GM21825 (cell line): ENCODE measurements around the gene CRBN.

Experiments used
- ATAC-seq: cut with Tn5 transposase; IDR thresholded peaks from one replicate; pipeline ENCODE4 v1.9.1; 2021; ENCODE audit warnings: mild to moderate bottlenecking, moderate library complexity; ENCODE audit not compliant: unreplicated experiment

CRBN gene

DNA sequence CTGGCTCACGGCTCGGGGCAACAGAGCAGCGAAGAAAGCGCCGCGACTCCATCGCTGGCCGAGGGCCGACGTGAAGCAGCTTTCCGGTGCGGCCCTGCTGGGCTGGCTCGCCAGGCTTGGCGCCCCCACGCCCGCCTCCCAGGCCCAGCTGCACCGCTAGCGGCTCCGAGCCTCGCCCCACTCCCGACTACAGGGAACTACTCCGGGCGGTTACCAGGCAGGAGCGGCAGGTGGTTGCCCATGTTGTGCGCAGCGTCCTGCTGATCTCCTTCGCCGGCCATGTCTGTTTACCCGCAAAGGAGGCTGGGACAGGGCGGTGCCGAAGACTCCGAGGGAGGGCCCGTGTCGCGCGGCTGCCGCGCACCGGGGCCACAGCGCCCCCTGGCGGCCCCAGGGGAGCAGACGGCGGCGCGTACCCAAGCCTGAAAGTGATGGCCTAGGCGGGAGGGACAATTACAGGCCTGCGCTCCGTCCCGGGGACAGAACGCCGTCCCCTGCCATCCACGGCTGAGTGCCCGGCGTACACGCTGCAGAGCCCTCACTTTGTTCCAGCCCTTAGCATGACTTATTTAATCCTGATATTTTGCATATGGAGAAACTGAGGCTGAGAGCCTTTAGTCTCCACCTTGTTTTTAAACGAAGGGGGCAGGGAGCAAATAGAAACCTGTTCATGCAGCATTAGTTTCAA is at the start of gene CRBN:
Gene CRBN (minus strand): TSS at position 285 of the 688 bp plus-strand sequence. CDS start 4 bp downstream, at position 281.
- peak; percentile 99 for ATAC-seq

DNA sequence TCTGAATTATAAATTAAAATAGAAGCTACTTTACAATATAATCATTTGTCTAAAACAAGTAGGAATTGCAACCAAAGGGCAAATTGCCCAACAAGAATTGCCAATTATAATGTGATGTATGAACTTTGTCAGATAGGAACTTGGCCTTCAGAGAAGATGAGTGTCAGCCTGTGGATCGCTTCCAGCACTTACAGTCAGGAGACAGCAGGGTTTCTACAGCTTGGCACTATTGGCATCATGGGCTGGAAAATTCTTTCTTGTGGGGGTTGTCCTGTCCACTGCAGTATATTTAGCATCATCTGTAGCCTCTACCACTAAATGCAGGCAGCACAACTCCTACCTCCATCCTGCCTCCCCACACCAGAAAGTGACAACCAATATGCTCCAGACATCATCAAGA is 48.1 kb upstream of the CRBN start:
- ATAC-seq, result no peak

DNA sequence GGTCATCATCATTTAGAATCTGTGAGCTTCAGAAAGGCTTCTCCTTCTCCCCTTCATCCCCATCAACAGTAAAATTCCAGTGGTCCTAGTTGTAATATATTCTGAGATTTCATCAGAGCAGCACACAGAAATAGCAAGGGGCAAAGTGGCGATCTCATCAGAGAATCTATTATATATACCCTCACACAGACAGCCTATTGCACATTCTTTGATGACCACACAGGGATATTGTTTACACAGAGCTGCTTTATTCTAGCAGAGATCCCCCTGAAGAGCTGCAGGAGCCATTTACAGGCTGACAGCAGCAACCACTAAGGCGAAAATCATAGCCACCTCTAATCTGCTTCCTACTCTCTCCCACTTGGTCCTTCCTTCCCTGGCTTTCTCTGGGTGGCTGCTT is 42.0 kb upstream of the CRBN start:
- no peak for ATAC-seq

DNA sequence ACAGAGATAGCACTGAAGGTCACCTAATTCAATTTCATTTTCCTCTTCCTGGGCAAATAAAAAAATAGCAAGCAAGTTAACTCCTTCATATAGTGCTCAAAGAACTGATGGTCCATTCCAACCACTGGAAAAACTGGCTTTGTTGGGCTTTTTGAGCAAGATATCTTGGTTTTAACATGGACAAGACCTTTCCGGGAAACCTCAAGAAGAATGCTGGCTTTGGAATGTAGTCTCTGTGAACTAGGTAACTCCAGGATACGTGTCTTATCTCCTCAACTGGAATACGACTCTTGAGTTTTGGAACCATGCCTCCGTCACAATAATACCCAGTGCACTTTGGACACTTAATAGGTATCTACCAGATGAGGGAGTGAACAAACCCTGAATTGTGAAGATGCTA is 36.9 kb upstream of the CRBN start:
- ATAC-seq, result no peak

DNA sequence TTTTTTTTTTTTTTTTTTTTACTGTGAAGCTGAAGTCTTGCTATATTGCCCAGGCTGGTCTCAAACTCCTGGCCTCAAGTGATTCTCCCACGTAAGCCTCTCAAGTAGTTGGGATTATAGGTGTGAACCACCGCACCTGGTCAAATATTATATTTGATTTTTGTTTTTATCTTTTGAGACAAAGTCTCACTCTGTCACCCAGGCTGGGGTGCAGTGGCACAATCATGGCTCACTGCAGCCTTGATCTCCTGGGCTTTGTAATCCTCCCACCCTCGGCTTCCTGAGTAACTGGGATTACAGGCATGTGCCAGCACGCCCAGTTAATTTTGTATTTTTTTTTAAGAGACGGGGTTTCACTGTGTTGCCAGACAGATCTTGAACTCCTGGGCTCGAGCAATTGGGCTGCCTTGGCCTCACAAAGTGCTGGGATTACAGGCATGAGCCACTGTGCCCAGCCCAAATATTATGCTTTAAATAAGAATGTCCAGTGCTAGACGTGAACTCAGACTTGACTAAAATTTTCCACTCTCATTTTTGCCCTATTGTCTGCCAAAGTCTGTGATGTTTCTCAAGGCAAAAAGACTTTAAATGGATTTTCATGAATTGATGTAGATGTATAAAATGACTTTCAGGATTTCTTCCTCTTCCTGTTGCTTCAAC is 33.4 kb upstream of the CRBN start:
- no peak for ATAC-seq

DNA sequence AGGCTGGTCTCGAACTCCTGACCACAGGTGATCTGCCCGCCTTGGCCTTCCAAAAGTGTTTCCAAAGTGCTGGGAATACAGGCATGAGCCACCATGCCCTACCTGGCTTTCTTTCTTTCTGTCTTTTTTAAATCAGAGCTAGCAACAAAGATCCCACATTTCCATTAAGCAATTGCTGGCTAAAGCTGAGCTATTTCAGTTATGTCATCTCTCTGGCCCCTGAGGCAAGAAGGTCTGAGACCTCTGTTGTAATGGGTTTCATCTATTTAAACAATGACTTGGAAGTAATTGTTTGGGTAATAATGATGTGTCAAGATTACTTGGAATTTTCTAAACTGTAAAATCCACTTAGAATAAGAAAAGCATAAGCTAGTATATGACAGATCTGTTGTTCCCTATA is 30.2 kb upstream of the CRBN start:
- no peak for ATAC-seq

DNA sequence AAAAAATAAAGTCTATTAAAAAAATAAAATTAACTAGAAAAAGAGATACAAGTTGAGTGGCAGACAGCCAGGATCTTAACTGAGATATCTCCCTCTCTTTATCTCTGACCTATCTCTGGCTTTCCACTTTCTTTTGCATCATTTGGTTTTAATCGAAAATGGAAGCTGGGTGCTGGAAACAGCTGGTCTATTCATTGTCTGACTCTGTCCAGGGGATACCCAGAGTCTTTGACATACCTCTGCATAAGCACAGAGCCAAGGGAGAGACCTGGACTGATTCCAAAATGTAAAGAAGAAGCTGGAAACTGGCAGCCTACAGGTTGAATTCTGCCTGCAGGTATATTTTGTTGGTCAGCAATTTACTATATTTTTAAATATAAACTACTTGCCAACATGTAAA is 29.6 kb upstream of the CRBN start:
- no peak for ATAC-seq

DNA sequence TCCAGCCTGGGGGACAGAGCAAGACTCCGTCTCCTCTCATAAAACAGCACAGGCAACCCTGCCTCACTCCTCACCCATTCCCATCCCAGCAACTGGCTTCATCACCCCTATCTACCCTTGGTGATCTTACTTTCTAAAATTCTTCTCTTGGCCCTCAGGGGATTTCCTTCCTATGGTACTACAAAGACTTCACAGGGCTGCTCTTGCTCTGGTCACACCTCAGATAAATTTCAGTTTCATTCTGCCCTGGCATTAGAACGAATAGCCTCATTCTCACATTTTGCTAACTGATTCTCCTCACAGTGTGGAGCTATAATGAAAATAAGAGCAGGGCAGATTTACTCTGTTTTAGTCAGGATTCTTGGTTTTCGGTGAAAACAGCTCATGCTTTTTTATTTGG is 22.1 kb upstream of the CRBN start:
- peak; percentile 87 for ATAC-seq

DNA sequence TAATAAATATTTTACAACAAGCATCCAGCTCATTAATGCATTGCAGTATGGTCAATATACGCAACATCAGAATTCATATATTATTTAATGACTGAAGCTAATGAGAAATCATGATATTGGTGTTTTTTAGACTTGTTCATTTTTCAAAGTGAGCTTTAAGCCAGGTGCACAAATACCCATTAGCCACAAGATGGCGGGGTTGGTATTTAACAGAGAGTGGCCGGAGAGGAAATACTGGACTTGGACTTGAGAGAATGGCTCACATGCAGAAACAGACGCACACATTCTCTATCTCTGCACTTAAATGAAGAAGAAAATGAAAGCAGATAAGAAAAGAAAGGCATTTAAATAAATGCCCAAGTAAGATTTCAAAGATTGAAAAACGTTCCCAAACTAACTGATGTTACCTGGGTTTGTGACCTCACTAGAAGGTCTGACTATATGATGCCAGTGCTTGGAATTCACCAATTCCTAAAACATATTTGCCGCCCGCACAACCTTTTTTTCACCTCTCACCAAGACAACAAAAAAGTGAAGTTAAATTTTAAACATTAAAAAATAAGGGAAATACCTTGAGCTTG is 21.2 kb upstream of the CRBN start:
- no peak for ATAC-seq

DNA sequence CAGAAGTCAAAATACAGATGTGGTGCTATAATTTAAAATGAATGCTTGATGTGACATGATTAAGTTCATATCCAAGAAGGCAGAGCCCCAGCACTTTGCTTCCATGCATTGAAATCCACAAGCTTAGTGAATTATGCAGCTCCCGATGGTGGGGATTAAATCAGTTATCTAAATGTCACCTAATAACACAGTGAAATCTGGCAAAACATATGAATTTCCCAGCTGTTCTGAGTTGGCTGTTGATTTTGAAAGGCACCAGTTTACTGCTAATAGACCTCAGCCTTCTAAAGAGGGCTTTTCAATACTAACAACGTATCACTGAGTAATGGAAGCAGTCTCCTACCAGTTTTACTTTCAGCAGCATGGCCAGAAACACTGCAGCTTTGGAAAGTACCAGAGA is 19.8 kb upstream of the CRBN start:
- no peak for ATAC-seq

DNA sequence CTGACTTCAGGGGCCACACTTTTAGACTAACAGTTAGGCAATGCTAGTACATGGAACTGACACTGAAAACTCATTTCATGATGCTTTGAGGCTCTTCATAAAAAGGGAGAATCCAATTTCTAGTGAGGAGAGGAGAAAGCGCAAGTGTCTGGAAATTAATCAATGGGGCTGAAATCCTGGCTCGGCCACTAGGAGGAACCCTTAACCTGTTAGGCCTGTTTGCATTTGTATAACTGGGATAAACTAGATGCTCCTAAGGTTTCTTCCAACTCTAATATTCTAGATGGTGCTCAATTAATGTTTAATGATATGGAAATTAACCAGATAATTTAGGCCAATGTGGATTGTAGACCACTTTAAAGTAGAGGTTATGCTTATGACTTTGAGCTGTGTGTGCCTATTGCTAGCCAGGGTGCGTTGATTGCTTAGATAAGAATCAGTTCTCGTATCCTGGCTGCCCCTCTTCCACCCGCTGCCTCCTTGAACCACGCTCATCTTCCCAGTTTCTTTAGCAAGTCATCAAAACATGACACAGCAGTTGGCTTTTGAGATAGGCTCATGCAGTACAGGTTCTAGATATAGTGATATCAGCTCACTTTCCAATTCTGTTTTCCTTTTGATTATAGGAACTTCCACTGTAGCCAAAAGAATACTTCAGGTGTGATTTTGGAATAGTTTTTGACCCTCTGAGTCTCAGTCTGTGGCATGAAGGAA is 16.8 kb upstream of the CRBN start:
- ATAC-seq, result no peak

DNA sequence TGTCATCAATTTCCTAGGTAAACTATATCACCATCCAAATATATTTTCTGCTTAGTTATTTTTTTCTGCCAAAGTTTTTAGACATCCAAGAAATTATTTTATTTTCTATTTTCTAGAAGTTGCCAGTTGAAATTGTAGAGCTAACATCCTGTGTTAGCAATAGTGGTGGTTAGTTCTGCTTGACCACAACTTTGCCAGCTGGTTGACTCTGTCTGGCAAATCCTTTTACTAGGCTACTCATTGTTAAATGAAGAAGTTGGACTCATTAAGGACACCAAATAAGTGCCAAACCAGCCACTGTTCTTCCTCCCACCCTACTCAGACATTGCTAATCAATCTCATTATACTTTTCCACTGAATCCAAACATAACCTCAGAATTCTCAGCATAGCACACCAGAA is 15.4 kb upstream of the CRBN start:
- ATAC-seq, result no peak

DNA sequence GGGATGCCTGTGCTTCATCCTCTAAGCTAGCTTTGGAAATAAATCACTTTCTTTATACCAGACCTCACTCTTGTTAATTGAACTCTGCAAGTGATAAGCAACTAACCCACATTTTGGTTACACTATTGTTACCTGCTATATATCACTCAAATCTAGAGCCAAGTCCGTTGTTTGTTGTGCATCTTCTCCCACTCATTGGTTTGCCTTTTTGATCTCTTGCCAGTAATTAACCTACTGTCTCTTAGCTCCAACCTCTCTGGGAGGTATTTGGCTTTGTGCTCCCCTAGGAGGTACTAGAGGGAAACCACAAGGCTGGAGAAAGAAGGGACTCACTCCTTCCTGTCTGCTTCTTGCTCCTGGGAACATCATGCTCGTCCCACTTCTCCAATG is 12.8 kb upstream of the CRBN start:
- no peak for ATAC-seq

DNA sequence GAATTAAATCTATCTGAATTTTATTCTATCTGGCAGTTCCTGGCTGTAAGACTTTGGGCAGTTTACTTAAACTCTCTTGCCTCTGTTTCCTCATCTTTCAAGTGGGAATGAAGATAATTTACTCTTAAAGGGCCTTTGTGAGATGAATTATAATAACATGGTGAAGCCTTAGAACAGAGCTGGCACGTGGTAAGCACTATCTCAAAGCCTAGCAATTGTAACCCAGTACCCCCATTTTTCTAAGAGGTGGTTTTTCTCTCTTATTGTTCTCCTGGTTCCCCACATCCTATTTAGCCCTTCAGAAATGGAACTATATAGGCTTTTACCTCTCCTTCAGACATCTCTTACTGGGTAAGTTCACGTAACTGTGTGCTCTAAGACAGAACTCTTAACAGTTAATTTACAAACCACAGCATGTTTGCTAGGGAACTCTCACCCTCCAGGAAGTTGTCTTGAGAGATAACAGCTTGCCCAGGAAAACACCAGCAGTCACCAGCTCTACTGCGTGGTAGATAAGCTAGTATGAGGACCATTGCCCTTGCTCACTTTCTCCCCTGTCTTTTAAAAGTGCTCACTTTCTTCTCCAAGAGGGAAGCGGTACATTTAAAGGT is 12.3 kb upstream of the CRBN start:
- no peak for ATAC-seq

DNA sequence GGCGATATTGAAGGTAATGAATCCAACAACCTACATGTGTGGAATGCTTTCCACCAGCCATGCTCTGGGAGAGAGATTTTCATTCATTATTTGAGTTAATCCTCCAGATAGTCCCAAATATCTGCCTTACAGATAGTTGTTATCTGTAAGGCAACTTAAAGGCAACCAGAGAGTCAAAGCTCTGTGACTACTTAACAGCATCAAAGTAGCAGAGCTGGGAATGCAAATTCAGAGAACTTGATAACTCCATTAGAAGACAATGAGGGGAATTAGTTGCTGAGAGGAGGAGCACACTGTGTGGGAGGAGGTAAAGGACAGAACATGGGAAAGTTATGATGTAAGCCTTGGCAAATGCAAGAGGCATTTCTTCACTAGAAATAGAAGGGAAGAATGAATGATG is 10.5 kb upstream of the CRBN start:
- no peak for ATAC-seq

DNA sequence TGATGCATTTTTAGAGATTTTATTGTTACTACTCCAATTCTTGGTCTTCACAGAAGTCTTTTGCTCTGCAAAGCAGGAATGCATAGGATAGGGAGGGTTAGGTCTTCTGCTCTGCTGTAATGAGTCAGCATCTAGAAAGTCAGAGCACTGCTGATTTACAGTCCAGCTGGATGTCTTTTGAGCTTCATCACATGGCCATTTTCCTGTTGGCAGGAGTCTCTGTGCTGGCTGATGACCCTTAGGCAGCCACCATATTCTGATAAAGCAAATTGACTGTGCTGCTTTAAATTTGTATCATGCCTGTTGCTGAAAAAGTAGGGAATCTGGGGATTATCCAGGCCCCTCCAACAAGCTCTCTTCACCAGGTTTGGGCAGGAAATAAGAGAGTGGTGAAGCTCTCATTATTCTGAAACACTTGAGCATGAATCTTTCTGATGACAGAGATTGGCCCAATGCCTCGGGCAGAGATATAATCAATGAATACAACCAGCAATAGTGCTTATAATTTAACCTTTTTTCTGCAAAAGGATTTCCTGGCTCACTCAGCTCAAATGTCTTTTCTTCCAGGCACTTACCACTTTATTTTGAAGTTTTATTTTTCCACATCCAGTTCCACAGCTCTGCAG is 9.7 kb upstream of the CRBN start:
- ATAC-seq, result no peak

DNA sequence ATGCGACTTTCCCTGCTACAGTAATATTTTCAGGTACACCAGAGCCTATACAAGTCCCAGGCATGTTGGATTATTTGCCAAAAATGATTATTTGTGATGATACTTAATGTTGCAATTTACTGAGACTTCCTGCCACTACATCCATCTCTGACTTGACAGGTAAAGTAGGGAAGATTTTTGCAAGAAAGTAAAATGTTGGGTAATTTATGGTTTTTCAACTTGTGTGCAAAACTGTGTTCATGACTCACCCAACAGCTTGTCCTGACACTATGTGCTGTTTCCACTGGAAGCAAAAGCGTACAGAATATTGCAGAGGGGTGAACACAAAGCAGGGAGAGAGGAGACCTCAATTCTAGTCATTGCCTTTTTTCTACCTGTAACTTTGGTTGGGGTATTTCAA is 5.4 kb upstream of the CRBN start:
- no peak for ATAC-seq

DNA sequence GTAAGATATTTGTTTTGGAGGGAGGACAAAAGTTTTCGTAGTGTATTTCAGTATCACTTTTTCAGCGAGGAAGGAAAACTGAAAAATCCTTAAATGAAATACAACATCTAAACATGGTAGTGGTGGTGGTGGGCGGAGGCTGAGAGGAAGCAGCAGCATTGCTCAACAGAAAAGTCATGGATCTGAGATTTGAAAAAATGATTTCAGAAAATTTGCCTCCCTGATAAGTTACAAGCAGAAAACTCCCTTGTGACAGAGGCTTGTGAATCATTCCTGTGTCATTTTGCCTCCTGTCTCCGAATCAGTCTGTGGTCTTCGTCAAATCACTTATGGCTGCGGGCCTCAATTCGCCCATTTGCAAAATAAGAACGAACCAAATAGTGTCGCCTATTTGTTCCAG is 965 bp upstream of the CRBN start:
- no peak for ATAC-seq

DNA sequence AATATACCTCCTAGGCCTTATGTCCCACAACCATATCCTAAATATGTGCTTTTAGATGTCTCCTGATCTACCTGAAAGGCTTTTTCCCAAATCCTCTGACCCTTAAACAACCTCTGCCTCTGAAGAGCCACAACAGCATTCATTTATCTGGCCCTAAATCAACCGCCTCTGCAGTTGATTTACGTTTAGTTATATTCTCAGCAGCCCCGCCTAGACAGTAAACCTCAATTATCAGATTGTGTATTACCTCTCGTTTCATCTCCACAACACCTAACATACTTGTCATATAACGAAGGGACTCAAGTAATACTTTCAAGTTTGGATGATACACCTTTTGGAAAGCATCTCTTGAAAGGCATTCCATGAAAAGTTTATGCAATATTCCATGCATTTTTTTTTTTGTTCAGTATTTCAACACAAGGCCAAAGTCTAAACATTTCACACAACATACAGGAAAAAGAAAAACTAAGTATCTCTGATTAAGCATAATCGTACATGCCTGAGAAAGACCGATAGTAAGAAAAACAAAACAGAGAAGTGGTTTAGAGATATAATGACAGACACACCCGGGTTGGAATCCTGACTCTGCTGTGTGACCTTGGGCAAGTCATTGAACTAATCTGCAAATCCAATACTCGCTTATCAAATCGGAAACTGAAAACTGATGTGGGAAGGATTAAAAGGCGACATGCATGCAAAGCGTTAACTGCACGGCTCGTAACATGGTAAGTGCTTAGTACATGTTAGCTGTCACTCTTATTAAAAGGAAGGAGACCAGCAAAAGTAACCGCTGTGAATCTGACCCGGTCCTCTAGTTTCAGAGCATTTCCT is 778 bp downstream of the CRBN start:
- ATAC-seq, result no peak

DNA sequence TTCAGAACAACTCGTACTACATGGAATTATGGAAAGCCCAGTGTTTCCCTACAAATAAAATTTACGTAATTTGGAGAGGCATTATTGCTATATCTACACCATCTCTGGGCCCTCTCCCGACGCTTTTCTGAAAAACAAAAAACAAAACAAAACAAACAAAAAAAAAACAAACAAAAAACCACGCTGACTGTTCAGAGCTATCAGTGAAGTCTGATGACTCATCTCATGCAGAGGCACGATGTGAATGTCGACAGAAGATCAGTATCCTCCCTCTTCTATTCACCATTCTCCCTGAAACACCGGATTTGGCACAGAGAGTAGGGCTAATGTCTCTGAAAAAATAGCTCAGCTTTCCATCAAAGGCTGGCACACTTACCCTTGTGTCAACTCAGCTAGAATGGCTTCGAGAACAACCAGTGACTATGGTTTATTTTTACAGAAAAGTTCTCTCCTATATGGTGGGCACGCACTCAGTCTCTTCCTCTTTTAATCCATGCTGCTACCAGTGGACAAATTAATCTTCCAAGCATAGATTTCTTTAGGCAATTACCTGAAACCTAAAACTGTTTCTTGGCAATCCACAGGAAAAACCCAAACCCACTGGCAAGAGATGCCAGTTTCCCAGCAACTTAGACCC is 1.5 kb downstream of the CRBN start:
- ATAC-seq, result no peak
